ENCODE results near the gene DHRS9. TPM values are rescaled to one million over a fixed set of nuclear protein-coding genes. Genes with fewer than 3 reads are reported as not detected.

DHRS9 gene
- total and polyA plus RNA-seq, 2 of the 4 experiments (the other 2 are of a cell fraction): not detected

GRCh38 chr2:169119123-169119760 is 49.9 kb downstream of the DHRS9 start:
- Histone ChIP-seq H3K18ac (ENCODE audit: low read depth, low read length) (no peak overlapping the region), H4K8ac (ENCODE audit: low read depth in 2 of 2, low read length in 2 of 2) (no peak overlapping the region), H3K27ac (ENCODE audit: insufficient read depth, low read length) (no peak overlapping the region), H3K27me3 (ENCODE audit: control insufficient read depth, insufficient read depth, low read length) (no peaks in the 10 kb centered on the region), H4K91ac (ENCODE audit: insufficient read depth, low read depth, low read length) (no peak overlapping the region), H3K4me1 (ENCODE audit: control insufficient read depth, insufficient read depth, low read length) (no peaks in the 10 kb centered on the region), H3K9ac (ENCODE audit: low read depth, low read length) (no peak overlapping the region), H3K79me1 (ENCODE audit: low read depth in 1 of 2, low read length in 2 of 2) (no peaks in the 10 kb centered on the region), H2AK5ac (ENCODE audit: low read depth, low read length) (no peak overlapping the region), H3K9me1 (ENCODE audit: insufficient read depth, low read length) (no peaks in the 10 kb centered on the region), H3K4ac (ENCODE audit: low read depth, low read length) (no peak overlapping the region), H2BK5ac (ENCODE audit: low read depth, low read length, poor library complexity, severe bottlenecking) (no peak overlapping the region), H3K4me3 (ENCODE audit: insufficient read depth, low read depth, low read length) (no peak overlapping the region), H4K5ac (ENCODE audit: low read depth, low read length) (no peak overlapping the region), H2BK120ac (ENCODE audit: low read depth, low read length) (no peak overlapping the region), H3K56ac (ENCODE audit: extremely low read depth, insufficient read depth, low read length) (no peak overlapping the region), H2BK15ac (ENCODE audit: low read depth, low read length) (no peak overlapping the region), H3K23ac (ENCODE audit: low read depth, low read length) (no peak overlapping the region), H2AFZ (replicated peaks; ENCODE audit: low read length, poor library complexity) (no peak overlapping the region), H2BK20ac (ENCODE audit: low read depth, low read length) (no peak overlapping the region), H3K36me3 (ENCODE audit: control insufficient read depth, insufficient read depth, low read length) (no peaks in the 10 kb centered on the region), H3K9me3 (ENCODE audit: control insufficient read depth, insufficient read depth, low read length) (no peaks in the 10 kb centered on the region), H2AK9ac (replicated peaks; ENCODE audit: low read depth, low read length, poor library complexity) (no peak overlapping the region), H3K4me2 (ENCODE audit: low read depth, low read length) (no peak overlapping the region), H3K14ac (replicated peaks; ENCODE audit: low read depth, low read length) (no peak overlapping the region), H4K20me1 (ENCODE audit: insufficient read depth, low read length) (no peaks in the 10 kb centered on the region)
- dilution Hi-C loops (cut with HindIII; ENCODE audit: low sequenced_read_pairs, unreplicated experiment): no loop called here
- intact Hi-C loops (cut with micrococcal nuclease): no loop called here
- ATAC-seq (ENCODE audit: low read depth): no peak
- BruUV-seq (replicated peaks): no TSS peak
- no peak for TF ChIP-seq CTCF (conservative IDR thresholded peaks at IDR 0.05; ENCODE audit: low read depth, low read length)
- TF ChIP-seq, protein P1, sequence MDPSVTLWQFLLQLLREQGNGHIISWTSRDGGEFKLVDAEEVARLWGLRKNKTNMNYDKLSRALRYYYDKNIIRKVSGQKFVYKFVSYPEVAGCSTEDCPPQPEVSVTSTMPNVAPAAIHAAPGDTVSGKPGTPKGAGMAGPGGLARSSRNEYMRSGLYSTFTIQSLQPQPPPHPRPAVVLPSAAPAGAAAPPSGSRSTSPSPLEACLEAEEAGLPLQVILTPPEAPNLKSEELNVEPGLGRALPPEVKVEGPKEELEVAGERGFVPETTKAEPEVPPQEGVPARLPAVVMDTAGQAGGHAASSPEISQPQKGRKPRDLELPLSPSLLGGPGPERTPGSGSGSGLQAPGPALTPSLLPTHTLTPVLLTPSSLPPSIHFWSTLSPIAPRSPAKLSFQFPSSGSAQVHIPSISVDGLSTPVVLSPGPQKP (IDR thresholded peaks at IDR 0.05; ENCODE audit: borderline replicate concordance, low read depth, low read length): no peak
- TF ChIP-seq MXI1 (IDR thresholded peaks at IDR 0.05; ENCODE audit: borderline replicate concordance, low read depth, low read length): no peak
- no peak for TF ChIP-seq MAZ (IDR thresholded peaks at IDR 0.05; ENCODE audit: borderline replicate concordance, low read depth, low read length)
- TF ChIP-seq RAD21 (IDR thresholded peaks at IDR 0.05; ENCODE audit: low read length): no peak
- no peak for TF ChIP-seq BHLHE40 (IDR thresholded peaks at IDR 0.05; ENCODE audit: low read depth, low read length)
- no peak for TF ChIP-seq RFX5 (IDR thresholded peaks at IDR 0.05; ENCODE audit: low read depth, low read length)
- TF ChIP-seq MAFK (IDR thresholded peaks at IDR 0.05; ENCODE audit: low read depth, low read length): no peak
- no peak for TF ChIP-seq CEBPB (IDR thresholded peaks at IDR 0.05; ENCODE audit: low read depth, low read length)
- no peak for TF ChIP-seq SMC3 (IDR thresholded peaks at IDR 0.05; ENCODE audit: low read depth, low read length)
- TF ChIP-seq CHD1 (IDR thresholded peaks at IDR 0.05; ENCODE audit: low read depth, low read length): no peak
- TF ChIP-seq POLR2A (IDR thresholded peaks at IDR 0.05; ENCODE audit: low read depth, low read length): no peak
- no peak for TF ChIP-seq FOS (IDR thresholded peaks at IDR 0.05; ENCODE audit: low read depth, low read length)
- TF ChIP-seq USF2 (IDR thresholded peaks at IDR 0.05; ENCODE audit: low read depth, low read length): no peak
- TF ChIP-seq RCOR1 (IDR thresholded peaks at IDR 0.05; ENCODE audit: insufficient replicate concordance, low read length): no peak
- no peak for TF ChIP-seq NFE2L2 (IDR thresholded peaks at IDR 0.05; ENCODE audit: low read depth, low read length)
- 80% methylated on average over 1 of the region's 4 CpGs; no CpG with 5 or more reads in 1 of the 2 experiments for WGBS, 2 experiments (ENCODE audit: extremely low coverage in 2 of 2, insufficient read length in 1 of 2)
- ChIA-PET POLR2A (ENCODE audit: unreplicated experiment) (no interaction called here), CTCF (no interaction called here)
- DNase-seq: no peak
- in situ Hi-C loops (cut with MboI; ENCODE audit: low sequenced_read_pairs): no loop called here
